Daoy (cell line): ENCODE data around the gene IZUMO2. TPM values are rescaled to one million over a fixed set of nuclear protein-coding genes. Genes with fewer than 3 reads are reported as not detected.

Experiments
- DNase-seq: peaks from one replicate; pipeline ENCODE4 v3.0.0-alpha.2; 2015; ENCODE audit warnings: low read depth
- total RNA-seq: library from RNA; depleted of rRNA; stranded (reverse); fragments of >200 nt; shearing (Covaris generic); gene quantifications from 2 replicates; pipeline ENCODE4 v1.2.3, GENCODE V29; 2014; rRNA removed

Gene IZUMO2
- total RNA-seq: not detected in 2 replicates

GRCh38 chr19:50162988-50163387 is at the start of gene IZUMO2:
TSS of gene IZUMO2 (minus strand) at chr19:50163281. CDS start at chr19:50163194, 87 bp downstream.
- DNase-seq: no peak

GRCh38 chr19:50210425-50210824 is 47.3 kb upstream of the IZUMO2 start:
- no peak for DNase-seq

DNA sequence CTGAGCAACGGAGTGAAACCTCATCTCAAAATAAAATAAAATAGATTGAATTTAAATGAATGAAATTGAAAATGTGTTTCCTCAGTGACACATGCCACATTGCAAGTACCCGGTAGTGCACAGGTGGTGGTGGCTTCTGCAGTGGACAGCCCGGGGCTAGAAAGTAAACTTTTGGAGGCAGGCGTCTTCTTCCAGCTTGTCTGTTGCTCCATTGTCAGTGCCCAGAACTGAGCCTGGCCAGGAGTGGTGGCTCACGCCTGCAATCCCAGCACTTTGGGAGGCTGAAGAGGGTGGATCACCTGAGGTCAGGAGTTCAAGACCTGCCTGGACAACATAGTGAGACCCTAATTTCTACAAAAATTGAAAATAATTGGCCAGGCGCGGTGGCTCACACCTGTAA is 46.0 kb upstream of the IZUMO2 start:
- DNase-seq: no peak

GRCh38 chr19:50207730-50208129 is 44.6 kb upstream of the IZUMO2 start:
- no peak for DNase-seq

DNA sequence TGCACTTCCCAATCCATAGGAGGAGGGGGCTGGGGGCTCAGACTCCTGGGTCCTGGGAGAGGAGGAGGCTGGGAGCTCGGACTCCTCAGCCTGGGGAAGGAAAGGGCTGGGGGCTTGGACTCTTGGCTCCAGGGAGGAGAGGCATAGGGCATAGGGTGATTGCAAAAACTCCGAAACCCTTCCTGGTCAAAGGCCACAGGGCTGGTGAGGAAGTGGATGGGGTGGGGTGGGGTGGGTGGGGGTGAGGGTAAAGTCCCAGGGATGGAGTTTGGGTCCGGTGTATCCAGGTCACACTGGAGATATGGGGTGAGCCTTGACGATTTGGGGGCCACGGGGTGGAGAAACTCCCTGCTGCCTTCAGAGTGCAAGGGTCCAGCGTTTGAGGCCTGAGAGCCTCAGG is 43.1 kb upstream of the IZUMO2 start:
- DNase-seq: no peak

DNA sequence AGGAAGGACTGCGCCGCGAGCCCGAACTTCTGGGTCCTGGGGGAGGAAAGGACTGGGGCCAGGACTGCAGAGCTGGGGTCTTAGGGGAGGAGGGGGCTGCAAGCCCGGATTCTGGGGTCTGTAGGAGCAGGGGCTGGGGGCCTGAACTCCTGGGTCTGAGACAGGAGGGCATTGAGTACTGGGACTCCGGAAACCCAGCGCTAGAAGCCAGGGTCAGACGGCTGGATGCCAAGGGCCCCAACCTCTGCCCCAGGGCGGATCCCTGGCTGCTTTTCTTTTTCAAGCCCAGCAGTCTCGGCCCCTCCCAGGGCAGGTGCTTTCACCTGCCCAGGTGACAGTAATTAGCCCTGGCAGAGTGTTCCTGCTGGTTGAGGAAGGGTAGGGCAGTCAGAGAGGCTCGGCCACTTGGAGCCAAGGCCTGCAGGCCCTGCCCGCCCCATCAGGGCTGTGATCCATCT is 42.6 kb upstream of the IZUMO2 start:
- no peak for DNase-seq

- DNase-seq: peak; percentile 55
These were observed 42.0 kb upstream of the IZUMO2 start for GRCh38 chr19:50204811-50205675.

DNA sequence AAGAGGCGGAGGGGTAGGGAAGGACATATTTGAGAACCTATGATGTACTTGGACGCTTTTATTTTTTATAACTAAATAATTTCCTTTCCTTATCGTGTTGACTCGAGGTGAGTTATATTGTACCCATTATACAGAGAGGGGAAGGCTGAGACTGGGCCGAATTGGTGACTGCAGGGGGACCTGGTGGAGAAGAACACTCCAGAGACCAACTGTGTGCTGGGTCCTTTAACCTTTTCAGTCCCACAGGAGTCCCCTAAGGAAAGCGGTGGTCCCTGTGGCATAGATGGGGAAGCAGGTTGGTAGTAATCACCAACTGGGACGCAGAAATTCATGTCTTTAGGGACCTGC is 41.0 kb upstream of the IZUMO2 start:
- DNase-seq: no peak

DNA sequence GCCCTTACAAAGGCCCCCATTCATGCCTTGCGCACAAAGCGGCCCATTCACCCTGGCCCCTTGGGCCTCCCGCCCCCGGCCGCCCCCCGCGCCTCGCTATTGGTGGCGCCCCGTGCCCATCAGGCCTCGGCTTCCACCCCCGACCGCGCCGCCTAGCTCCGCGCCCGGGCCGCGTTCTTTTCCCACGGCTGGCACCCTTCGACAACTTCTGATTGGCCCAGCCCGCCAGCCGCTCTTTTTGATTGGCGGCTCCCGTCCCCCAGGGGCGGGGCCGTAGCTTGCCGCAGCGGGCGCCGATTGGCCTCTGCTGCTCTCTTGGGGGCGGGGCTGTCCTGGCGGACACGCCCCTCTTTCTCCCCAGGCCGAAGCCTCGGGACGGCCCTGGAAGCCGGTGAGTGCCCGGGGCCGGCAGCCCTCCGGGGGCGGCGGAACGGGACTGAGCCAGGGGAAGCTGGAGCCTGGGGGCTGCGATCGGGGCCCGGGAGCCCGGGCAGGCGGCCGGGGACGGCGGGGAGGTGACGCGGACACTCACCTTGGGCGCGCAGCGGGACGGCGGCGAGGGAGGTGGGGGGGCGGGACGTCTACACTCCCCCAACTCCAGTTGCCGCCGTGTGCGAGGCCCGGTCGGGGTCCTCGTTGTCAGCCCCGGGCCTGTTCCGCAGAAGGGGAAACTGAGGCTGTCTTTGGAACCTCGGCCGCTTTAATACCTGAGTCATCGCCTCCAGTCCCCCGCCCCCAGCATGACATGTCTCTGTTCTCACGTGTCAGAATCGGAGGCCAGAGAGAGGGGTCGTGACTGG is 40.4 kb upstream of the IZUMO2 start, which contains the start of gene MYH14:
MYH14 (plus strand) TSS at position 342 of the 800 bp plus-strand sequence. CDS start 6,744 bp downstream, outside the sequence.
- peak; percentile 98 for DNase-seq

- DNase-seq: no peak
These were observed 39.8 kb upstream of the IZUMO2 start for GRCh38 chr19:50202962-50203280.

- no peak for DNase-seq
These were observed 39.3 kb upstream of the IZUMO2 start for GRCh38 chr19:50202386-50202785.

- no peak for DNase-seq
These were observed 36.1 kb upstream of the IZUMO2 start for GRCh38 chr19:50199259-50199555.

DNA sequence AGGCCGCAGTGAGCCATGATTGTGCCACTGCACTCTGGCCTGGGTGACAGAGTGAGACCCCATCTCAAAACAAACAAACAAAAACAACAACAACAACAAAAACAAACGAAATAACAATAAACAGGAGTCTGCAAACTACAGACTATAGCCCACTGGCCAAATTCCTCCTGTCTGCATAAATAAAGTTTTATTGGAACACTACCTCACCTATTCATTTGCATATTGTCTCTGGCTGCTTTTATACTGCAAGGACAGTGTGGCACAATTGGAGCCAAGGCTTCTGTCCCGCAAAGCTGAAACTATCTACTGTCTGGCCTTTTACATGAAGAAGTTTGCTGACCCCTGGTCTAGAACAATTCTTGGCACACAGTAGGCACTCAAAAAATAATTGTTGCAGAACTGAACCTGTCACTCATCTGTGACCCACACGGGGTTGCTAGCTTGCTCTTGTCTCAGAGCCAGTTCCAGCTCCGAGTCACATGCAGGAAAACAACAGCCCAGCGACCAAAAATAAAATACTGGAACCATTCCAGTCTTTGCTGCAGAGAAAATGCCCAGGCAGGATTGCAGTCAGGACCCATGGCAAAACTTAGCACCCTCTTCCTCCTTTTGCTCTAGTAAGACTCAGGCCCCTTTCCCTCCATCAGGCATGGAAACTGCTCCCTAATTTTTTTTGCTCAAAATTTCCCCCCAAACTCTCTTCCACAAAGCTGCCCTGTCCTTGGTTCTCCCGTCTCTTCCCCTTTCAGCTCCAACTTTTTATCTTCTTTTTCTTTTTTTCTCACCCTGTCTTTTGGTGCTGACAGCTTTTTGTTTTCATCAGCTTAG is 35.6 kb upstream of the IZUMO2 start:
- DNase-seq: no peak

- DNase-seq: no peak
These were observed 34.3 kb upstream of the IZUMO2 start for GRCh38 chr19:50197348-50197747.

GRCh38 chr19:50196322-50196932 is 33.3 kb upstream of the IZUMO2 start:
- DNase-seq: no peak

GRCh38 chr19:50195224-50195623 is 32.1 kb upstream of the IZUMO2 start:
- DNase-seq: no peak

DNA sequence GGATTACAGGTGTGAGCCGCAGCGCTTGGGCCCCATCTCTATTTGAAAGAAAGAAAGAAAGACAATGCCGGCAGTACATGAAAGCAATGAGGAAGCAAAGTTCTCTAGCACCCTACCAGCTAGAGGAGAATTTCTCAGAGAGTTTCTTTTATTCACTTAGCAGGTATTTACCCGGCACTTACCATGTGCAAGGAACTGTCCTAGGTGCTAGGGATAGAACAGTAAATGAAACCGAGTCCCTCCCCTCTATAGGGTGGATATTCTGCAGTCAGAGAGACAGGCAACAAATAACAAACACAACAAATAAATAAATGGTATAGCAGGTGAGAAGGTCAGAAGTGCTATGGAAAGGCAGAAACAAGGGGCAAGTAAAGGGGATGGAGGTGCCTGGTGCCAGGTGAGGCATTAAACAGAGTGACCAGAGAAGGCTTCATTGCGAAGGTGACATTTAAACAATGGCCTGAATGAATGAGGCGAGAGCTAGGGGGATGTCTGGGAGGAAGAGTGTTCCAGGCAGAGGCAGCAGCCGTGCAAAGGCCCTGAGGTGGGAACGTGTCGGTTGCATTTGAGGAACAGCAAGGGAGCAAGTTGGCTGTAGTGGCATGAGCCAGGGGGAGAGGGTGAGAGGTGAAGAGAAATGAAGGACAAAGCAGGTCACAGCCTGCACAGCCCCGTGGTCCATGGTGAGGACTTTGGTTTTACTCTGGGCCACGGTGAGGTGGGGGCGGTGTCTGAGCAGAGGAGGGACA is 29.6 kb upstream of the IZUMO2 start:
- DNase-seq: no peak

GRCh38 chr19:50191216-50191615 is 28.1 kb upstream of the IZUMO2 start:
- DNase-seq: no peak

- DNase-seq: no peak
These were observed 27.4 kb upstream of the IZUMO2 start for GRCh38 chr19:50190439-50190891.

DNA sequence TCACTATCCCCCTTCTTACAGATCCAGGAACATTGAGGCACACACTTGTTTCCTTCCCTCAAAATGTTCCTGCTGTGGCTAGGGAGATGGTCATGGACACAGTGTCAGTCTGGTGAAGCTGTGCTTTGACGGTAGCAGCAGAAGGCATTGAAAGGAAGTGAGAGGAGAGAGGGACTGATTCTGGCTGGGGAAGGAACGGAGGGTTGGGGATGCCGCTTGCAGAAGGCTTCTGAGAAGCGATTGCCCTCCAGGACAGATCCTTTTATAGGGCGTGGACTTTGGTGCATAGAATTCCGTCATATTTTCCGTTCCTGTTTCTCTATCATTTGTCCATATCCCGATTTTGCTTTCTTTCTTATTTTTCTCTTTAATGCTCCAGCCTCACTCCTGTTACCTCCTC is 26.2 kb upstream of the IZUMO2 start:
- DNase-seq: no peak

- DNase-seq: no peak
These were observed 24.9 kb upstream of the IZUMO2 start for GRCh38 chr19:50187937-50188336.
